ENCODE measurements around the gene SCGB1C1.

Gene SCGB1C1

GRCh38 chr11:210122-210802 lies 17.4 kb downstream of the SCGB1C1 start:
- TF ChIP-seq CTCF (IDR thresholded peaks at IDR 0.05; ENCODE audit: control insufficient read depth, insufficient read depth, low read depth, low read length, missing control alignments), result no peak
- no peak for DNase-seq (ENCODE audit: low read depth)
- H3K4me3 ChIP-seq (ENCODE audit: control insufficient read depth, low read depth, low read length), result peak overlapping the region; percentile 91

- H3K4me3 ChIP-seq (ENCODE audit: control insufficient read depth, low read depth, low read length), result peak overlapping the region; percentile 91
- no peak for DNase-seq (ENCODE audit: low read depth)
- no peak for TF ChIP-seq CTCF (IDR thresholded peaks at IDR 0.05; ENCODE audit: control insufficient read depth, insufficient read depth, low read depth, low read length, missing control alignments)
These were observed 17.9 kb downstream of the SCGB1C1 start for GRCh38 chr11:210803-211180.

- TF ChIP-seq CTCF (IDR thresholded peaks at IDR 0.05; ENCODE audit: control insufficient read depth, insufficient read depth, low read depth, low read length, missing control alignments), result no peak
- no peak overlapping the region for H3K4me3 ChIP-seq (ENCODE audit: control insufficient read depth, low read depth, low read length)
- no peak for DNase-seq (ENCODE audit: low read depth)
These were observed 18.4 kb downstream of the SCGB1C1 start for GRCh38 chr11:211295-211694.

- no peak overlapping the region for H3K4me3 ChIP-seq (ENCODE audit: control insufficient read depth, low read depth, low read length)
- no peak for TF ChIP-seq CTCF (IDR thresholded peaks at IDR 0.05; ENCODE audit: control insufficient read depth, insufficient read depth, low read depth, low read length, missing control alignments)
- DNase-seq (ENCODE audit: low read depth), result no peak
These were observed 18.9 kb downstream of the SCGB1C1 start for GRCh38 chr11:211741-212140.

GRCh38 chr11:212150-213100 lies 19.5 kb downstream of the SCGB1C1 start:
- no peak for TF ChIP-seq CTCF (IDR thresholded peaks at IDR 0.05; ENCODE audit: control insufficient read depth, insufficient read depth, low read depth, low read length, missing control alignments)
- DNase-seq (ENCODE audit: low read depth), result no peak
- no peak overlapping the region for H3K4me3 ChIP-seq (ENCODE audit: control insufficient read depth, low read depth, low read length)

GRCh38 chr11:213111-213510 lies 20.2 kb downstream of the SCGB1C1 start:
- TF ChIP-seq CTCF (IDR thresholded peaks at IDR 0.05; ENCODE audit: control insufficient read depth, insufficient read depth, low read depth, low read length, missing control alignments), result no peak
- H3K4me3 ChIP-seq (ENCODE audit: control insufficient read depth, low read depth, low read length), result no peak overlapping the region
- DNase-seq (ENCODE audit: low read depth), result no peak
